ENCODE measurements around the gene FRRS1.
A peak's percentile ranks its signal among the peaks of the same experiment; 100 is the strongest.

FRRS1 gene

GRCh38 chr1:99768524-99769245 is 2.2 kb upstream of the FRRS1 start:
- DNase-seq = peak; percentile 39
- Histone ChIP-seq H3K4me3 (ENCODE audit: insufficient read depth in 1 of 2, low read depth in 1 of 2, low read length in 2 of 2) (no peak overlapping the region), H2BK15ac (ENCODE audit: low read depth, poor library complexity, severe bottlenecking) (no peak overlapping the region), H3K27ac (ENCODE audit: low read length, poor library complexity, severe bottlenecking) (no peak overlapping the region), H2BK120ac (ENCODE audit: low read depth, low read length) (no peak overlapping the region), H3K14ac (ENCODE audit: low read length in 2 of 2) (no peak overlapping the region), H4K91ac (ENCODE audit: low read length) (peak overlapping the region; percentile 50), H3K4ac (ENCODE audit: low read depth in 1 of 2, low read length in 2 of 2) (no peak overlapping the region), H2BK12ac (ENCODE audit: low read length in 2 of 2) (no peak overlapping the region), H3K4me1 (ENCODE audit: control insufficient read depth, insufficient read depth, low read depth, low read length) (no peaks in the 10 kb centered on the region), H3K23ac (ENCODE audit: low read length in 2 of 2) (no peak overlapping the region), H3K4me2 (ENCODE audit: low read length, poor library complexity, severe bottlenecking) (no peak overlapping the region), H4K8ac (ENCODE audit: low read length) (no peak overlapping the region), H3K18ac (ENCODE audit: low read depth in 1 of 2, low read length in 2 of 2) (no peak overlapping the region), H3K9ac (ENCODE audit: low read length) (no peak overlapping the region), H3K9me3 (ENCODE audit: control insufficient read depth, low read length) (no peaks in the 10 kb centered on the region), H3K27me3 (ENCODE audit: control insufficient read depth in 1 of 2, insufficient read depth in 1 of 2, low read length in 2 of 2) (no peaks in the 10 kb centered on the region), H3K36me3 (ENCODE audit: control insufficient read depth in 1 of 2, insufficient read depth in 2 of 2, low read depth in 1 of 2, low read length in 2 of 2) (no peaks in the 10 kb centered on the region), H2BK5ac (ENCODE audit: low read depth, low read length, poor library complexity, severe bottlenecking) (no peak overlapping the region), H3K79me1 (replicated peaks; ENCODE audit: low read length, poor library complexity, severe bottlenecking) (peaks cover 1% of the 10 kb centered on the region), H2AK5ac (ENCODE audit: low read length, severe bottlenecking) (no peak overlapping the region), H2AFZ (ENCODE audit: low read depth, low read length) (no peak overlapping the region)
- WGBS = 92% methylated on average over 6 of the region's 6 CpGs

GRCh38 chr1:99768104-99768503 is 1.7 kb upstream of the FRRS1 start:
- no peaks in the 10 kb centered on the region for H3K4me1 ChIP-seq (ENCODE audit: control insufficient read depth, insufficient read depth, low read depth, low read length)
- H4K8ac ChIP-seq (ENCODE audit: low read length) = no peak overlapping the region
- H3K4ac ChIP-seq (ENCODE audit: low read depth in 1 of 2, low read length in 2 of 2) = no peak overlapping the region
- H2AK5ac ChIP-seq (ENCODE audit: low read length, severe bottlenecking) = no peak overlapping the region
- H3K9me3 ChIP-seq (ENCODE audit: control insufficient read depth, low read length) = no peaks in the 10 kb centered on the region
- no peak overlapping the region for H2BK15ac ChIP-seq (ENCODE audit: low read depth, poor library complexity, severe bottlenecking)
- WGBS = 98% methylated on average over 2 of the region's 3 CpGs
- no peak overlapping the region for H3K27ac ChIP-seq (ENCODE audit: low read length, poor library complexity, severe bottlenecking)
- no peaks in the 10 kb centered on the region for H3K27me3 ChIP-seq (ENCODE audit: control insufficient read depth in 1 of 2, insufficient read depth in 1 of 2, low read length in 2 of 2)
- peaks cover 1% of the 10 kb centered on the region for H3K79me1 ChIP-seq (replicated peaks; ENCODE audit: low read length, poor library complexity, severe bottlenecking)
- H3K36me3 ChIP-seq (ENCODE audit: control insufficient read depth in 1 of 2, insufficient read depth in 2 of 2, low read depth in 1 of 2, low read length in 2 of 2) = no peaks in the 10 kb centered on the region
- H2BK120ac ChIP-seq (ENCODE audit: low read depth, low read length) = no peak overlapping the region
- H3K4me3 ChIP-seq (ENCODE audit: insufficient read depth in 1 of 2, low read depth in 1 of 2, low read length in 2 of 2) = no peak overlapping the region
- no peak overlapping the region for H2BK5ac ChIP-seq (ENCODE audit: low read depth, low read length, poor library complexity, severe bottlenecking)
- DNase-seq = peak; percentile 3
- no peak overlapping the region for H3K14ac ChIP-seq (ENCODE audit: low read length in 2 of 2)
- H3K4me2 ChIP-seq (ENCODE audit: low read length, poor library complexity, severe bottlenecking) = no peak overlapping the region
- no peak overlapping the region for H4K91ac ChIP-seq (ENCODE audit: low read length)
- no peak overlapping the region for H2BK12ac ChIP-seq (ENCODE audit: low read length in 2 of 2)
- no peak overlapping the region for H3K23ac ChIP-seq (ENCODE audit: low read length in 2 of 2)
- no peak overlapping the region for H3K18ac ChIP-seq (ENCODE audit: low read depth in 1 of 2, low read length in 2 of 2)
- H3K9ac ChIP-seq (ENCODE audit: low read length) = no peak overlapping the region
- H2AFZ ChIP-seq (ENCODE audit: low read depth, low read length) = no peak overlapping the region

DNA sequence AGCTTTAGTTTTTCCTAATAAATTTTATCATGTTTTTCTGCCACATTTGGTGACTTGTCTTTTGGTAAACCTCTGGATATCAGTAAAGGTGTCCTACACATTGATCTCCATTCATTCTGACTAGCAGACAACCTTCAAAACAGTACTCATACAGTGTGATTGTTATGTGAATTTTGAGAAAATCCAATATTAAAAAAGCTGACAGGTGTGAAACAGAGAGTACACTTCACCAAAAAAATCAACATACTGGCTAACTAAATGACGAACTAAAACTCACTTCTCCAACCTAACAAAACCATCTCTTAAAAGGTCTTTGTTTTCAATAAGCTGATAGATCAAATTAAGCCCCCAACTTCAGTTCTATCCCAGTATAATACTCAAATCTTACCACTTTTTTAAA is 1.5 kb downstream of the FRRS1 start:
- 97% methylated on average over 1 of the region's 1 CpG for WGBS
- no peak overlapping the region for H3K14ac ChIP-seq (ENCODE audit: low read length in 2 of 2)
- H3K9me3 ChIP-seq (ENCODE audit: control insufficient read depth, low read length) = no peaks in the 10 kb centered on the region

GRCh38 chr1:99764439-99764838 is 2.0 kb downstream of the FRRS1 start:
- Histone ChIP-seq H3K27ac (ENCODE audit: low read length, poor library complexity, severe bottlenecking) (no peak overlapping the region), H4K91ac (ENCODE audit: low read length) (no peak overlapping the region), H3K36me3 (ENCODE audit: control insufficient read depth in 1 of 2, insufficient read depth in 2 of 2, low read depth in 1 of 2, low read length in 2 of 2) (no peaks in the 10 kb centered on the region), H2BK120ac (ENCODE audit: low read depth, low read length) (no peak overlapping the region), H3K4me2 (ENCODE audit: low read length, poor library complexity, severe bottlenecking) (no peak overlapping the region), H3K9ac (ENCODE audit: low read length) (peak overlapping the region; percentile 53), H3K27me3 (ENCODE audit: control insufficient read depth in 1 of 2, insufficient read depth in 1 of 2, low read length in 2 of 2) (no peaks in the 10 kb centered on the region), H2BK12ac (ENCODE audit: low read length in 2 of 2) (no peak overlapping the region), H4K8ac (ENCODE audit: low read length) (no peak overlapping the region), H3K4ac (ENCODE audit: low read depth in 1 of 2, low read length in 2 of 2) (no peak overlapping the region), H3K14ac (ENCODE audit: low read length in 2 of 2) (no peak overlapping the region), H2BK15ac (ENCODE audit: low read depth, poor library complexity, severe bottlenecking) (no peak overlapping the region), H2BK5ac (ENCODE audit: low read depth, low read length, poor library complexity, severe bottlenecking) (no peak overlapping the region), H2AK5ac (ENCODE audit: low read length, severe bottlenecking) (no peak overlapping the region), H2AFZ (ENCODE audit: low read depth, low read length) (no peak overlapping the region), H3K9me3 (ENCODE audit: control insufficient read depth, low read length) (no peaks in the 10 kb centered on the region), H3K4me3 (ENCODE audit: insufficient read depth in 1 of 2, low read depth in 1 of 2, low read length in 2 of 2) (no peak overlapping the region), H3K23ac (ENCODE audit: low read length in 2 of 2) (no peak overlapping the region), H3K4me1 (ENCODE audit: control insufficient read depth, insufficient read depth, low read depth, low read length) (no peaks in the 10 kb centered on the region), H3K18ac (ENCODE audit: low read depth in 1 of 2, low read length in 2 of 2) (no peak overlapping the region), H3K79me1 (replicated peaks; ENCODE audit: low read length, poor library complexity, severe bottlenecking) (peaks cover 6% of the 10 kb centered on the region)
- no peak for DNase-seq
- 92% methylated on average over 2 of the region's 2 CpGs for WGBS

More for the DNA sequence above, 1.5 kb downstream of the FRRS1 start:
- no peak overlapping the region for H3K4ac ChIP-seq (ENCODE audit: low read depth in 1 of 2, low read length in 2 of 2)
- H2BK5ac ChIP-seq (ENCODE audit: low read depth, low read length, poor library complexity, severe bottlenecking) = no peak overlapping the region
- H2BK12ac ChIP-seq (ENCODE audit: low read length in 2 of 2) = no peak overlapping the region
- no peak overlapping the region for H3K4me2 ChIP-seq (ENCODE audit: low read length, poor library complexity, severe bottlenecking)
- H3K36me3 ChIP-seq (ENCODE audit: control insufficient read depth in 1 of 2, insufficient read depth in 2 of 2, low read depth in 1 of 2, low read length in 2 of 2) = no peaks in the 10 kb centered on the region
- H3K4me1 ChIP-seq (ENCODE audit: control insufficient read depth, insufficient read depth, low read depth, low read length) = no peaks in the 10 kb centered on the region
- H2AFZ ChIP-seq (ENCODE audit: low read depth, low read length) = no peak overlapping the region
- no peaks in the 10 kb centered on the region for H3K27me3 ChIP-seq (ENCODE audit: control insufficient read depth in 1 of 2, insufficient read depth in 1 of 2, low read length in 2 of 2)
- no peak overlapping the region for H2BK15ac ChIP-seq (ENCODE audit: low read depth, poor library complexity, severe bottlenecking)
- no peak overlapping the region for H3K9ac ChIP-seq (ENCODE audit: low read length)
- H3K18ac ChIP-seq (ENCODE audit: low read depth in 1 of 2, low read length in 2 of 2) = no peak overlapping the region
- H3K23ac ChIP-seq (ENCODE audit: low read length in 2 of 2) = no peak overlapping the region
- no peak overlapping the region for H3K4me3 ChIP-seq (ENCODE audit: insufficient read depth in 1 of 2, low read depth in 1 of 2, low read length in 2 of 2)
- no peak overlapping the region for H2AK5ac ChIP-seq (ENCODE audit: low read length, severe bottlenecking)
- no peak overlapping the region for H4K8ac ChIP-seq (ENCODE audit: low read length)
- H3K79me1 ChIP-seq (replicated peaks; ENCODE audit: low read length, poor library complexity, severe bottlenecking) = peaks cover 6% of the 10 kb centered on the region
- no peak overlapping the region for H3K27ac ChIP-seq (ENCODE audit: low read length, poor library complexity, severe bottlenecking)
- no peak overlapping the region for H4K91ac ChIP-seq (ENCODE audit: low read length)
- DNase-seq = no peak
- H2BK120ac ChIP-seq (ENCODE audit: low read depth, low read length) = no peak overlapping the region

Measured in mesenchymal stem cell (in vitro differentiated cells and primary cell).